CD4-positive, alpha-beta memory T cell (primary cell): ENCODE measurements around the gene FAR2. TPM values are rescaled to one million over a fixed set of nuclear protein-coding genes. Genes with fewer than 3 reads are reported as not detected.
"Not testable (repeated sequence)": the region's sequence is repeated elsewhere in the genome, so short reads cannot be mapped to it uniquely, and the experiment has no call there.

ENCODE experiments used
- CTCF ChIA-PET: fragments of 350-600 bp; sonication (Branson Sonifier 250); formaldehyde crosslinking; loops from one replicate; lab custom pipeline; 2021; ENCODE audit warnings: inconsistent platforms; ENCODE audit not compliant: partially characterized antibody; lab: Charles Lee
- POLR2A ChIA-PET: fragments of 350-600 bp; sonication (Branson Sonifier 250); formaldehyde crosslinking; loops from one replicate; lab custom pipeline; 2021; ENCODE audit not compliant: partially characterized antibody; lab: Charles Lee
- DNase-seq, 5 donors: peaks; one replicate each; pipeline versions ENCODE4 v3.0.0 to v3.0.0-alpha.2; 2020 to 2022; ENCODE audit warnings: mixed read lengths in 1 of 5
- H3K27ac ChIP-seq: one replicate; pipeline ENCODE4 v1.7.0; 2013; ENCODE audit warnings: low read depth, low read length
- H3K27me3 ChIP-seq: 2 replicates; pipeline ENCODE4 v1.7.0; 2013; ENCODE audit warnings: mild to moderate bottlenecking, low read length, moderate library complexity; ENCODE audit not compliant: insufficient read depth
- H3K36me3 ChIP-seq: 2 replicates; pipeline ENCODE4 v1.7.0; 2013; ENCODE audit warnings: mild to moderate bottlenecking, low read length, moderate library complexity; ENCODE audit not compliant: insufficient read depth
- H3K4me1 ChIP-seq: 2 replicates; pipeline ENCODE4 v1.7.0; 2013; ENCODE audit warnings: mild to moderate bottlenecking, low read length, moderate library complexity; ENCODE audit not compliant: insufficient read depth
- H3K4me3 ChIP-seq, 2 donors: one replicate each; pipeline ENCODE4 v1.7.0; 2013; ENCODE audit warnings: low read length in 2 of 2, mild to moderate bottlenecking in 1 of 2
- H3K9me3 ChIP-seq, 2 donors: one replicate each; pipeline ENCODE4 v1.7.0; 2013; ENCODE audit warnings: low read length in 2 of 2, control low read depth in 1 of 2; ENCODE audit not compliant: control insufficient read depth in 1 of 2
- H3K27ac Mint-ChIP-seq, 7 donors: one replicate each; pipeline ENCODE4 v1.8.0; 2020 to 2021; ENCODE audit warnings: mixed read lengths in 7 of 7, mild to moderate bottlenecking in 6 of 7, inconsistent platforms in 3 of 7, moderate library complexity in 3 of 7
- H3K27me3 Mint-ChIP-seq, 2 donors: one replicate each; pipeline ENCODE4 v1.8.0; 2020 to 2021; ENCODE audit warnings: mixed read lengths in 2 of 2
- H3K36me3 Mint-ChIP-seq, 2 donors: one replicate each; pipeline ENCODE4 v1.8.0; 2020 to 2021; ENCODE audit warnings: mixed read lengths in 2 of 2, inconsistent platforms in 1 of 2, mild to moderate bottlenecking in 1 of 2
- H3K4me1 Mint-ChIP-seq, 4 donors: one replicate each; pipeline ENCODE4 v1.8.0; 2020 to 2021; ENCODE audit warnings: mixed read lengths in 4 of 4, mild to moderate bottlenecking in 1 of 4
- H3K4me3 Mint-ChIP-seq, 8 donors: one replicate each; pipeline ENCODE4 v1.8.0; 2020 to 2021; ENCODE audit warnings: mixed read lengths in 8 of 8, mild to moderate bottlenecking in 7 of 8, moderate library complexity in 6 of 8, inconsistent platforms in 3 of 8
- H3K9me3 Mint-ChIP-seq, 8 donors: one replicate each; pipeline ENCODE4 v1.8.0; 2020 to 2021; ENCODE audit warnings: mixed read lengths in 8 of 8, mild to moderate bottlenecking in 5 of 8, inconsistent platforms in 3 of 8, moderate library complexity in 1 of 8
- intact Hi-C: fragments of 100-400 bp; cut with micrococcal nuclease; formaldehyde crosslinking; loops from one replicate; pipeline ENCODE4 v1.15.1; 2023
- polyA plus RNA-seq, 2 donors: library from polyadenylated mRNA; unstranded; fragments of 300-500 nt; fragmentation: Illumina TruSeq; gene quantifications; one replicate each; pipeline ENCODE4 v1.2.3, GENCODE V29; 2021
- total RNA-seq, 2 experiments: library from RNA; stranded (reverse); gene quantifications; one replicate each; pipeline ENCODE4 v1.2.3, GENCODE V29; 2021

The FAR2 gene
- total and polyA plus RNA-seq, 4 experiments from 2014 or later, result 6.2 to 10.6 (median 10.0) TPM

- H3K9me3 Mint-ChIP-seq, H3K27me3 Mint-ChIP-seq, DNase-seq, H3K27ac ChIP-seq, CTCF ChIA-PET, H3K4me3 Mint-ChIP-seq, POLR2A ChIA-PET, H3K4me3 ChIP-seq, H3K4me1 ChIP-seq, H3K9me3 ChIP-seq, H3K27me3 ChIP-seq, intact Hi-C loops, H3K4me1 Mint-ChIP-seq, H3K36me3 ChIP-seq: not testable (repeated sequence)
- H3K27ac Mint-ChIP-seq, result peak overlapping the region in 1 of 7 donors; percentile 22
- peaks cover 5 to 40% of the 10 kb centered on the region in 2 donors for H3K36me3 Mint-ChIP-seq
These were observed 21.5 kb downstream of the FAR2 start for GRCh38 chr12:29170478-29171084.

GRCh38 chr12:29171421-29172258, 22.6 kb downstream of the FAR2 start:
- peaks cover 5 to 41% of the 10 kb centered on the region in 2 donors for H3K36me3 Mint-ChIP-seq
- no peaks in the 10 kb centered on the region for H3K36me3 ChIP-seq
- intact Hi-C loops, result no loop called here
- no peak overlapping the region for H3K27ac Mint-ChIP-seq
- H3K9me3 Mint-ChIP-seq, result no peaks in the 10 kb centered on the region
- DNase-seq, result no peak
- peaks cover 0 to 3% (median 1%) of the 10 kb centered on the region in 4 donors for H3K4me1 Mint-ChIP-seq
- H3K4me3 Mint-ChIP-seq, result no peak overlapping the region
- no peak overlapping the region for H3K27ac ChIP-seq
- no peaks in the 10 kb centered on the region for H3K27me3 ChIP-seq
- ChIA-PET CTCF (no interaction called here), POLR2A (no interaction called here)
- H3K27me3 Mint-ChIP-seq, result no peaks in the 10 kb centered on the region
- H3K4me1 ChIP-seq, result no peaks in the 10 kb centered on the region
- no peaks in the 10 kb centered on the region for H3K9me3 ChIP-seq
- no peak overlapping the region for H3K4me3 ChIP-seq

- H3K27me3 Mint-ChIP-seq, result no peaks in the 10 kb centered on the region
- peaks cover 2 to 14% of the 10 kb centered on the region in 2 donors for H3K36me3 Mint-ChIP-seq
- no peak for DNase-seq
- no peak overlapping the region for H3K4me3 Mint-ChIP-seq
- H3K27ac ChIP-seq, result no peak overlapping the region
- H3K27me3 ChIP-seq, result no peaks in the 10 kb centered on the region
- H3K4me1 Mint-ChIP-seq, result no peaks in the 10 kb centered on the region
- H3K27ac Mint-ChIP-seq, result no peak overlapping the region
- H3K9me3 ChIP-seq, result no peaks in the 10 kb centered on the region
- H3K9me3 Mint-ChIP-seq, result peaks cover 0 to 3% (median 0%) of the 10 kb centered on the region in 8 donors
- ChIA-PET CTCF (no interaction called here), POLR2A (interaction anchor here (1.0 kb wide), 1 partner anchor 12 kb away, joined by 3 read pairs; no protein-coding TSS in a partner anchor)
- H3K4me1 ChIP-seq, result no peaks in the 10 kb centered on the region
- no peaks in the 10 kb centered on the region for H3K36me3 ChIP-seq
- intact Hi-C loops, result no loop called here
- H3K4me3 ChIP-seq, result no peak overlapping the region
These were observed 27.9 kb downstream of the FAR2 start for GRCh38 chr12:29176941-29177340.

GRCh38 chr12:29182247-29182646, 33.2 kb downstream of the FAR2 start:
- H3K27ac ChIP-seq, H3K36me3 ChIP-seq, POLR2A ChIA-PET, H3K4me1 ChIP-seq, H3K4me3 Mint-ChIP-seq, intact Hi-C loops, H3K4me1 Mint-ChIP-seq, H3K9me3 ChIP-seq, H3K4me3 ChIP-seq, DNase-seq, H3K27ac Mint-ChIP-seq, H3K27me3 Mint-ChIP-seq, H3K27me3 ChIP-seq, H3K9me3 Mint-ChIP-seq, H3K36me3 Mint-ChIP-seq: not testable (repeated sequence)
- CTCF ChIA-PET, result interaction anchor here (0.6 kb wide), 1 partner anchor 23 kb away, joined by 3 read pairs; no protein-coding TSS in a partner anchor

- Histone ChIP-seq H3K36me3 (no peaks in the 10 kb centered on the region), H3K27ac (no peak overlapping the region), H3K4me3 (no peak overlapping the region), H3K9me3 (no peaks in the 10 kb centered on the region), H3K27me3 (no peaks in the 10 kb centered on the region), H3K4me1 (no peaks in the 10 kb centered on the region)
- ChIA-PET POLR2A (no interaction called here), CTCF (interaction anchor here (1.7 kb wide), 1 partner anchor 100 kb away, joined by 3 read pairs; no protein-coding TSS in a partner anchor)
- intact Hi-C loops, result no loop called here
- no peak overlapping the region for H3K4me3 Mint-ChIP-seq
- peaks cover 0 to 2% of the 10 kb centered on the region in 2 donors for H3K36me3 Mint-ChIP-seq
- H3K27me3 Mint-ChIP-seq, result no peaks in the 10 kb centered on the region
- H3K9me3 Mint-ChIP-seq, result peaks cover 0 to 1% (median 0%) of the 10 kb centered on the region in 8 donors
- peaks cover 0 to 4% (median 0%) of the 10 kb centered on the region in 4 donors for H3K4me1 Mint-ChIP-seq
- H3K27ac Mint-ChIP-seq, result no peak overlapping the region
- DNase-seq, result no peak
These were observed 38.7 kb downstream of the FAR2 start for GRCh38 chr12:29187756-29188155.

- H3K4me1 ChIP-seq, result no peaks in the 10 kb centered on the region
- H3K4me3 ChIP-seq, result no peak overlapping the region
- H3K27ac ChIP-seq, result no peak overlapping the region
- Mint-ChIP-seq H3K36me3 (no peaks in the 10 kb centered on the region), H3K27me3 (no peaks in the 10 kb centered on the region), H3K4me3 (no peak overlapping the region), H3K27ac (no peak overlapping the region), H3K4me1 (peaks cover 0 to 8% (median 0%) of the 10 kb centered on the region in 4 donors), H3K9me3 (no peaks in the 10 kb centered on the region)
- intact Hi-C loops, result no loop called here
- no peaks in the 10 kb centered on the region for H3K9me3 ChIP-seq
- DNase-seq, result no peak
- ChIA-PET POLR2A (no interaction called here), CTCF (no interaction called here)
- H3K36me3 ChIP-seq, result no peaks in the 10 kb centered on the region
- H3K27me3 ChIP-seq, result no peaks in the 10 kb centered on the region
These were observed 42.3 kb downstream of the FAR2 start for GRCh38 chr12:29191267-29191850.

- ChIA-PET POLR2A (no interaction called here), CTCF (no interaction called here)
- Mint-ChIP-seq H3K27ac (no peak overlapping the region), H3K4me3 (no peak overlapping the region), H3K9me3 (peaks cover 0 to 5% (median 1%) of the 10 kb centered on the region in 8 donors), H3K27me3 (no peaks in the 10 kb centered on the region), H3K4me1 (peaks cover 0 to 6% (median 0%) of the 10 kb centered on the region in 4 donors), H3K36me3 (peaks cover 0 to 14% of the 10 kb centered on the region in 2 donors)
- intact Hi-C loops, result no loop called here
- Histone ChIP-seq H3K9me3 (no peaks in the 10 kb centered on the region), H3K36me3 (no peaks in the 10 kb centered on the region), H3K27me3 (no peaks in the 10 kb centered on the region), H3K4me3 (no peak overlapping the region), H3K4me1 (no peaks in the 10 kb centered on the region), H3K27ac (no peak overlapping the region)
- no peak for DNase-seq
These were observed 49.8 kb downstream of the FAR2 start for GRCh38 chr12:29198901-29199300.
